GM19455 (cell line): Measurements from ENCODE around the gene DNAJC15.
"Not testable (repeated sequence)": the region's sequence is repeated elsewhere in the genome, so short reads cannot be mapped to it uniquely, and the experiment has no call there.

Source experiments
- ATAC-seq: cut with Tn5 transposase; IDR thresholded peaks from one replicate; pipeline ENCODE4 v1.9.1; 2021; ENCODE audit not compliant: unreplicated experiment

DNAJC15 gene

DNA sequence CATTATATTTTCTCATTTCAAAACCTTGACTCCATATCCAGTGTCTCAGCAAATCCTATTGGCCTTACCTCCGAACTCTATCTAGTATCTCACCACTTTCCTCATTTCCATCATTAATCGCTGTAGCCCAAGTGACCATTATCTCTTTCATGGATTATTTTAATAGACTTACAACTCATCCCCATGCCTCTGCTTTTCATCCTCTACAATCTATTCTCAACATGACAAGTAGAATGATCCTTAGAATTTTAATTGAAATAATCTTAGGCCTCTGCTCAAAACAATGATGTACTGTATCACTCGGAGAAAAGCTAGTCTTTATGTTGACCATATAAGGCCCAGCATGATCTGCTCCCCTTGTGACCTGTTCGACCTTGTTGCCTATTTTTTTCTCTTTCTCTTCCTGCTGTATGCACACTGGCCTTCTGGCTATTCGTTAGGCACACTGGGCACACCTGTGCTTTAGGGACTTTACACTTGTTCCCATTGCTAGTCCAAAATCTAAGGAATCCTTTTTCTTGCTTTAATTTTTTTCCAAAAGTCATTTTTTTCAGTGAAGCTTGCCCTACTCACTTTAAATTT, 21.4 kb downstream of the DNAJC15 start:
- no peak for ATAC-seq

DNA sequence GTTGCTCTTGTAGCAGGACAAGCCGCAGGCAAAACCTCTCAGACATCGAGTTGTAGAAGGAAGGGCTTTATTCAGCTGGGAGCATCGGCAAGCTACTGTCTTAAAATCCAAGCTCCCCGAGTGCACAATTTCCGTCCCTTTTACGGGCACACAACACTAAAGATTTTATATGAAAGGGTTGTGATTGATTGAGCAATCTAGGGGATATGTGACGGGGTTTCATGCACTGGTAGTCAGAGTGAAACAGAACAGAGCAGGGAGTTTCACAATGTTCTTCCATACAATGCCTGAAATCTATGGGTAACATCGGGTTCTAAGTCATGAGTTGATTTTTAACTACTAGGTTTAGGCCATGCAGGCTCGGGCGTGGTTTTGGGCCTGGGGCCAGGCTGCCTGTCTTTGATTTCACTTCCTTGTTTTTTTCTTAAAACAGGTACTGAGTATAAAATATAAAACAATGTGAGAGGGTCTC, 22.0 kb downstream of the DNAJC15 start:
- ATAC-seq: not testable (repeated sequence)

DNA sequence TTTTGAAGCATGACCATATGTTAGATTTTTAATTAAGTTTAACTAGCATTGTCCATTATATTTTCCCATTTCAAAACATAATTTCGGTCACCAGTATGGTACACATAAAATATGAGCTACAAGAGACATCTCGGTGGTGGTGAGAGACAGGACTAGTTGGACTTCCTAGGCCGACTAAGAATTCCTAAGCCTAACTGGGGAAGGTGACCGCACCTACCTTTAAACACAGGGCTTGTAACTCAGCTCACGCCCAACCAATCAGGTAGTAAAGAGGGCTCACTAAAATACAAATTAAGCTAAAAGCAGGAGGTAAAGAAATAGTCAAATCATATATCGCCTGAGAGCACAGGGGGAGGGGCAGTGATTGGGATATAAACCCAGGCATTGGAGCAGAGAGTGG, 22.9 kb downstream of the DNAJC15 start:
- no peak for ATAC-seq

DNA sequence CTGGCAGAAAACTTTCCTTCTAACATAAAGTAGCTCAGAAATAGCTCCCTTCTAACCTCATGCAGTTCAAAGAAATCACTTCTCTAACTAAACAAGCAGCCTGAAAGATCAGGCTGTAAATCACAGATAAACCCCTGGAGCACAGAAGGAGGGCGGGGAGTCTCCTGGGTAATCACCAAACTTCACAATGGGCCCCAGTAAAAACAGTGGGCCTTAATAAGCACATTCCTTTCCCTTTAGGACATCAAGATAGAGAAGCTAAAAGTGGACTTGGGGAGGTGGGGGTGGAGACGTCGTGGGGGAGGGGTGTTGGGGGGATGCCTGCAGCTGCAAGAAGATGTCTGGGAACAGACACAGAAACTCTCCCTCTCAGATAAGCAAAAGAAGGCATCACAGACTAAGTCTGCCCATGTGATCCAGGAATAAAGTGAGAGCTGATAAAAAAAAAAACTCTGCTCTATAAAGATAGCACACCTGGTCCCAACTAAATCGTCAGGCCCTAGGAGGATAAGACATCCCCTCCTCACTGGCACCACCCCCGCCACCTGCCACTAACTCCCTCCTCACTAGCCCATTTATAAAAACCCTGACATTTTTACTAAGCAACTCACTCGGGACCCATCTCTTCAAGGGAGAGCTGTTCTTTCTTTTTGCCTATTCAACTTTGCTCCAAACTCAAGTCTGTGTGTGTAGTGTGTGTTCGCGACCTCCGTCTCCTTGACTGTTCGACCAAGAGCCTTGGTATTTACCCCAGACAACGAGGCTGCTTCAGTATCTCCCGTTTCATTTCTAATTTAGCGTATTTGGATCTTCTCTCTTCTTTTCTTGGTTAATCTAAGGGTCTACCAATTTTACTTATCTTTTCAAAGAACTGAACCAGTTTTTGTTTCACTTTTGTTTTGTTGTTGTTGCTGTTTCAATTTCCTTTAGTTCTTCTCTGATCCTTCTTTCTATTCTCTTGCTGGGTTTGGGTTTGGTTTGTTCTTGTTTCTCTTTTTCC, 31.7 kb downstream of the DNAJC15 start:
- peak; percentile 54 for ATAC-seq

DNA sequence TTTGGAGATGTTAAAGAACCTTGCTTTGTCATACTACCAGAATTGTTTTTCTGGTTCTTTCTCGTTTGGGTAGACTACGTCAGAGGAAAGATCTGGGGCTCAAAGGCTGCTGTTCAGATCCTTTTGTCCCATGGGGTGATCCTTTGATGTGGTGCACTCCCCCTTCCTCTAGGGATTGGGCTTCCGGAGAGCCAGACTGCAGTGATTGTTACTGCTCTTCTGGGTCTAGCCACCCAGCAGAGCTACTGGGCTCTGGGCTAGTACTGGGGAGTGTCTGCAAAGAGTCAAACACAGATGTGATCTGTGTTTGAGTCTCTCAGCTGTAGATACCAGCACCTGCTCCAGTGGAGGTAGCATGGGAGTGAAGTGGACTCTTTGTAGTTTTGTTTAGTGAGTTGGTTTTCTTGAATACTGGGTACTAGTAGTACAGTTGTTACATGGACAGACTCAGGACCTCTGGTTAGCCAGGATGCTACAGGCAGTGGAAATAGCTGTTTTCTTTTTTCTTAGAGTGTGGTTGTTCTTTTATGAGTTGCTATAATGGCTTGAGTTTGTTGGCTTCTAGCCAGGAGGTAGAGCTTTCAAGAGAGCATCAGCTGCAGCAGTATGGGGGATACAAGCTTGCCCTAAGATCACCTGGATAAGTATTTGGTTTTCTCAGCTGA, 34.4 kb downstream of the DNAJC15 start:
- no peak for ATAC-seq

DNA sequence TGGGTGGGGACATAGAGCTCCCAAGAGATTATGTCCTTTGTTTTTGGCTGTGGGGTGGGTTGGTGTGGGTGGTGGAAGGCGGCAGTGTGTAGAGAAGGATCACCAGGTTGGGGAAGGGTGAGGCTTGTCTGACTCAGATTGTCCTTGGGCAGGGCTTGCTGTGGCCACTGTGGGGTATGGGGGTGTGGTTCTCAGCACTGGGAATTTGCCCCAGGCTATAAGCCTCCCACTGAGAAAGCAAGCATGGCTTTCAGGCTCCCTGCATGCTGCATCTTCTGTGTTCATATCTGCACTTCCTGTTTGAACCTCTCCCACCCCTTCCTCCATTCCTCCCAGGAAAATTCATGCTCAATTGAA, 34.9 kb downstream of the DNAJC15 start:
- no peak for ATAC-seq

DNA sequence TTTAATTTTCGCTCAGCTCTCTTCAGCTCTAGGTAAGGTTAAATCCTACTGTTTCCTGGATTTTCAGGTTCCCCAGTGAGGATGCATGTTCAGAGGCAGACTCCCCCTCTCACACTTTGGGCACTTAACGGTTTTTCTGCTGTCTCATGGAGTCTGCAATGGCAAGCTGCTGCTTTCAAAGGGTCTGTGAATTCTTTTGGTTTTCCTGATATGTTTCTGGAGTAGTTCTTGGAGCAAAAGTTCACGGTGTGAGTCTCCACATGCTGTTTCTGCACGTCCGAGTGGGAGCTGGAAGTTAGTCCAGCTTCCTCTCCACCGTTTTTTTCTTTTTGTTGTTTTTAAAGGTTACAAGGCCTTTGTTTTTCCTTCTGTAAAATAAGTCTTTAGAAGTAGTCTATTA, 35.4 kb downstream of the DNAJC15 start:
- no peak for ATAC-seq

DNA sequence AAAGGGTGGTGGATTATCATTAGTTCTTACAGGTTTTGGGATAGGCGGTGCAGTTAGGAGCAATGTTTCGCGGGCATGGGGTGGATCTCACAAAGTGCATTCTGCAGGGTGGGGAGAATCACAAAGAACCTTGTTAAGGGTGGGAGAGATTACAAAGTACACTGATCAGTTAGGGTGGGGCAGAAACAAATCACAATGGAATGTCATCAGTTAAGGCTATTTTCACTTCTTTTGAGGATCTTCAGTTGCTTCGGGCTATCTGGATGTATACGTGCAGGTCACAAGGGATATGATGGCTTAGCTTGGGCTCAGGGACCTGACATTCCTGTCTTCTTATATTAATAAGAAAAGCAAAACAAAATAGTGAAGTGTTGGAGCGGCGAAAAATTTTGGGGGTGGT, 36.4 kb downstream of the DNAJC15 start:
- not testable (repeated sequence) for ATAC-seq

DNA sequence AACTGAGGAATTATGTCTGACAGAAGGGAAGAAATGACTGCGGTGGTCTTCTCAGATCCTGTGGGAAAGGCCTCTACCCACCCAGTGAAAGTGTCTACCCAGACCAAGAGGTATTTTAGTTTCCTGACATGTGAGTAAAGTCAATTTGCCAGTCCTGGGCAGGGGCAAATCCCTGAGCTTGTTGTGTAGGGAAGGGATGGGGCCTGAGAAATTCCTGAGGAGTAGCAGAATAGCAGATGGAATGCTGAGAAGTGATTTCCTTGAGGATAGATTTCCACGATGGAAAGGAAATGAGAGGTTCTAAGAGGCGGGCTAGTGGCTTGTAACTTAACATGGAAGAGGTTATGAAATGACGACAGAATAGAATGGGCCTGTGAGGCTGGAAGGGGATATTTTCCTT, 37.4 kb downstream of the DNAJC15 start:
- not testable (repeated sequence) for ATAC-seq

DNA sequence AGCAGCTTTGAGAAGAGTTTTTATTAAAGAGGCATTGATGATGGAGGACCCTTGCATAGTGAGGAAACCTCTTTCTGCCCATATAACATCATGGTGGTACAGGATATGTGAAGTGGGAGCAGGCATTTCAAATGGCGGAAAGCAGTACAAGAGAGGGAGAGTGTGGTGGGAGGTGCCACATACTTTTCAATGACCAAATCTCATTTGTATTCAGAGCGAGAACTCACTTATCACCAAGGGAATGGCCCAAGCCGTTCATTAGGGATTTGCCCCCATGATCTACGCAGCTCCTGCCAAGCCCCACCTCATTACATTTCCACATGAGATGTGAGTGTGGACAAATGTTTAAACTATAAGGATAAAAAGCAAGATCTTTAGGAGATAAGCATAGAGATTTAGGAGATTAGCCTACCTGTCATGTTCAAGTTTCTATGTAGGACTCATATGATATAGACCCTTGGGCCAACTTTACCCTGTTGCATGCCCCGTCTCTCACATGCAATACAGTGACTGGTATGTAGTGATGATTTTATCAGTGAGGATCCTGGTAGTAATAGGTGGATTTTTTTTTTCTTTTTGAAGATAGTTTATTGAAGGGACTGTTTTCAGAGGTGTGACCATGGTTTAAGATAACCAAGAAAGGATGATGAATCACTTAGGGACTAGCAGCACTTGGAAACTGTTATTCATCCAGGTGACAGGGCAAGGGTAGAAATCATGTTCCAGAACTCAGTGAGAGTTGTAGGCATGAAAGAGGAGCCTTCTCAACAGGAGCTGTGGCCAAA, 38.3 kb downstream of the DNAJC15 start:
- ATAC-seq: no peak

DNA sequence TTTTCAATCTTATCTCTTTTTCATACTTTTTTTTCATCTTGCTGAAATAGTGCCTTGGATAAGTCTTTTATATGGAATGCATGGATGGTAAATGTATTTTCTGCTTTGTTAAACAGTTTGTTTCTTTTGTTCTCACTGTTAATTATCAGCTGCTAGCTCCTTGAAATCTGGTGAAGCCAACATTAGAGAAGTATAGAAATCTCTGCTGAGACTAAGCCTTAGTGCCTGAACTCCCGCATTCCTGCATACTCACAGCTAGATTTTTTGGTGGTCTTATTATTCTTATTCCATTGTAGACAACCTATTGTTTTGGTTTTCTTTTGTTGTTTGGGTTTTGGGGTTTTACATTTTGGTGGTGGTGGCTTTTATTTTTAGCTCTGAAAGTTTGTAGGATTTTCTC, 48.4 kb downstream of the DNAJC15 start:
- ATAC-seq: no peak

DNA sequence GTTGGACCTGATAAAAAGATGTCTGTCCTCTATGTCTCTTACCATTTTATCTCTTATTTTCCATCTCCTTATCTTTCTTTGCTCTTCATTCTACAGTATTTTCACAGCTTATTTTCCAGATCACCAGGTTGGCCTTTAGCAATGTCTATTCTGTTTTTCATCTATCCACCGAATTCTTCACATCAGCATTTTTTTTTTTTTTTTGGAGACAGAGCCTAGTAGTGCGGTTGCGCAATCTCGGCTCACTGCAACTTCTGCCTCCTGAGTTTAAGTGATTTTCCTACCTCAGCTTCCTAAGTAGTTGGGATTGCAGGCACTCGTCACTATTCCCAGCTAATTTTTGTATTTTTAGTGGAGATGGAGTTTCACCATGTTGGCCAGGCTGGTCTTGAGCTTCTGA, 49.0 kb downstream of the DNAJC15 start:
- ATAC-seq: no peak

DNA sequence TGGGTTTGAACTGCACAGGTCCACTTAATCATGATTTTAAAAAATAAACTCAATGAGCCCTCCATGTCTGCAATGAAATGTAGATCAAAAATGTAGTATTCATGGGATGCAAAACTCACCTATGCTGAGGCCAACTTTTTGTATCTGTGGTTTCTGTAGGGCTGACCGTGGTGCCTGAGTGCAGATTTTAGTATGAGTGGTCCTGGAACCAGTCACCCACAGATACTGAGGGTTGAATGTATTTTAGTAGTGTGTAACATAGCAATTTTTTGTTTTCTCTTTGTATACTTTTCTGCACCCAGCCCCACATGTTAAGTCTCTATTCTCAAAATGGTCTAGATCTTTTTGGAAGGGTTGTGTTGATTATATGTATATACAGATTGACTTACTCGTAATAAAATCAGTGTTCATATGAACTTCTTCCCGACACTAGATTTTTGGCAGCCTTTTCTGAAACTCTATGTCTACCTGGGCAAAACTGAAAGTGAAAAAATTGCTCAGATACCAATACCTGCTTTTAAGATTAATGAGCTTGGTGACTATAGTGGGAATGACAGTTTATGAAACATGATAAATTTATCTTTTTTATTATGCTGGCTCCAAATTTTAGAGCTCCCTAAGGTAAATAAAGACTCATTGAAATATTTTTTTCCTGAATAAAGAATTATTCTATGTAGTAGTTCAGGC, 51.6 kb downstream of the DNAJC15 start:
- peak; percentile 78 for ATAC-seq

DNA sequence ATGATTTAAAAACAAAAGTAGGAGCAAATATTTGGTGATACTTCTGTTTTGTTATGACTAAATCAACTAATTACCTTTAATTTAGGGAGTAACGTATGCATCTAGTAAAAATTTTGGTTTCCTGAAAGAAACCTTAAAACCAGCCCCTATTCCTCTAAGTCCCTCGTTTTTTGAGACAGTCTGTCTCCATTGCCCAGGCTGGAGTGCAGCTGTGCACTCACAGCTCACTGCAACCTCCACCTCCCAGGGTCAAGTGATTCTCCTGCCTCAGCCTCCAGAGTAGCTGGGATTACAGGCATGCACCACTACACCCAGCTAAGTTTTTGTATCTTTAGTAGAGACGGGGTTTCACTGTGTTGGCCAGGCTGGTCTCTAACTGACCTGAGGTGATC, 52.1 kb downstream of the DNAJC15 start:
- ATAC-seq: not testable (repeated sequence)

DNA sequence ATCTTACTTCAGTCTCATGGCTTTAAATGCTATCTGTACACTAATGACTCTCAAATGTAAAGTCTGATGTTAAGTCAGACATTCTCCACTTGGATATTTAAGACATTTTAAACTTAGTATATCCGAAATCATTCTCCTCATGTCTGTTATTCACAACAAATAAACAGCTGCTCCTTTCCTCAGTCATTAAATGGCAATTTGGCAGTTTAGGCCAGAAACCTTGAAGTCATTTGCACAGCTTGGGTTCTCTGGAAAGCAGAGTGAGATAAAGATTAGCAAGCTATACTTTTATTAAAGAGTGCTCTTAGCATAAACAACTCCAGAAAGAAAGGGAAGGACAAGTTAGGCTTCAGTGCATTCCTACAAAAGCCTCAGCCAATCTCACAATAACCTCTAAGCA, 53.7 kb downstream of the DNAJC15 start:
- no peak for ATAC-seq

DNA sequence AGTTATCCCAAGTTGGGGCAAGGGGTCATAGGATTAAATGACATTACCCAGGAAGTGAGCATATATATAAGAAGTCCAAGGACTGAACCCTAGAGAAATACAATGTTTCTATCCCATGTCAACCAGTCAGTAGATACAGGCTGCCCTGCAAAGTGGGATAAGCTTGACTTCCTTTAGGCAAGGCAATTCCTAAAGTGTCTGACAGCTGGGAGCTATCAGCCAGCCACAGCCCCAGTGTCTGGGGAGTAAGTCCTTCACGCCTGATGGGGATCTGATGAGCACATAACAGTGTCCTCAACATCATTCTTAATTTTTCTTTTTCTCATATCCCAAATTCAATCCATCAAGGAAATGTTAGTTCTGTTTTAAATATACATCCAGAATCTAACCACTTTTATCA, 54.1 kb downstream of the DNAJC15 start:
- ATAC-seq: no peak

DNA sequence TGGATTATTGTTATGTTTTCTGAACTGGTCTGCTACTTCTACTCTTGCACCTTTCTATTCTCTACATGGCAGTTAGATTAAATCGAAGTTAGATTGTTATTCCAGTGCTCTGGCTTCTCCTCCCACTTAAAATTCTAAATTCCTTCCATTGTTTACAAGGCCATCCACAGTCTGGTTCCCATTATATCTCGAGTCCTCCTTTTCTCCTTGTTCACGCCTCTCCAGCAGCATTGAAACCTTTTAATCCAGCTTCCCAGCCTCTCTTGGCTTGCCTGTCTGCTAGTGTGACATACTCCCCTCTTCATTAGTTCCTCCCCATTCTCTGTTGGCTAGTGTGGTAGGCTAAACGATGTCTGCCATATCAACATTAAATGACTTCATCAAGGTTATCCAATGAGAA, 54.5 kb downstream of the DNAJC15 start:
- ATAC-seq: no peak

DNA sequence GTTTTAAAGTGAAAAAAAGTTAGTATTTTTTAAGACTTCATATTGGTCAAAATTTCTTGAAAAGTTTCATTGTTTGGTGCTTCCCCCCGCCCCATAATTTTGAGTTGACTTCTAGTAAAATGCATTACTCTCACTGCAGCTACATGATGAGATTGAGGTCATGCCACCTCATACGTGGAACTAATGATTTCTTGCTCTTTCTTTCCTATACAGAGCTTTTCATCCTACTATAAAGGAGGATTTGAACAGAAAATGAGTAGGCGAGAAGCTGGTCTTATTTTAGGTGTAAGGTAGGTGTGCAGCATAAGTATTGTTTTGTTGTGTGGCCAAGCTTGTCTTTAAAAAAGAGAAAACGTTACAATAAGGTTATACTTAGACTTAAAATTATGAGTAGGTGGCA, 55.0 kb downstream of the DNAJC15 start:
- no peak for ATAC-seq

DNA sequence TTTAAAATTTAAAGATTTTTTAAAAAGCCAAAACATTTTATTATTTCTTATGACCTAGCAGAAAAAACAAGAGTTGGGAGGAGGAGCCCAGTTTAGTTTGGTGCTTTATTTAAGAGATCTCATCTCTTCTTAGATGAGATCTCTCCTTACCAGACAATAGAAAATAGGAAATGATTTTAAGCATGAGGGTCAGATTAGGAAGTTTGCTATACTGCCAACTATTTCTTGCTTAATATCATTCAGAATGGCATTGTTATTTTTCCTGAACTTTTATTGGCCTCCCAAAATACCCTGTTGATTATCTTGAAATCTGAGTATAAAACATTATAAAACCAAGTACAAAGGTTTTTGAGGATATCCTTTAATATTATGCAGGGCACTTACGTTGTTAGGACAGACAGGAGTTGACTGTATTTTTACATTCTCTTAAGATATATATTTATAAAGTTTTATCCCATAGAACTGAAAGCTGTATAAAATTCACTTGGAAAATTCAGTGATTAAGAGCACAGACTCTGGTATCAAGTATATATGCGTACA, 56.1 kb downstream of the DNAJC15 start:
- no peak for ATAC-seq

DNA sequence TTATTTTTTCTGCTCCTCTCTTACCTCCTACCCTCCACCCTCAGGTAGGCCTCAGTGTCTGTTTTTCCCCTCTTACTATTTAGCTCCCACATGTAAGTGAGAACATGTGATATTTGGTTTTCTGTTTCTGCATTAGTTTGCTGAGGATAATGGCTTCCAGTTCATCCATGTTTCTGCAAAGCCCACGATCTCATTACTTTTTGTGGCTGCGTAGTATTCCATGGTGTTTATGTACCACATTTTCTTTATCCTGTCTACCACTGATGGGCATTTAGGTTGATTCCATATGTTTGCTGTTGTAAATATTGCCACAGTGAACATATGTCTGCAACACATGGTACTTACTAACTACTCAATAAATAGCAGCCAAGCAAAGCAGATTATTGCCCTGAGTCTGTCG, 56.8 kb downstream of the DNAJC15 start:
- no peak for ATAC-seq
